PC-3 (cell line): ENCODE results near the gene MRPL27. TPM values are rescaled to one million over a fixed set of nuclear protein-coding genes. Genes with fewer than 3 reads are reported as not detected.
A peak's percentile ranks its signal among the peaks of the same experiment; 100 is the strongest.
"Not testable (repeated sequence)": the region's sequence is repeated elsewhere in the genome, so short reads cannot be mapped to it uniquely, and the experiment has no call there.

Experiments used
- ATAC-seq: fragments of 200-7000 bp; cut with Tn5 transposase; 2 replicates; pipeline ENCODE4 v1.9.1; 2020; ENCODE audit warnings: mild to moderate bottlenecking, moderate library complexity
- BruUV-seq: library from RNA; stranded (reverse); fragments of 400-500 nt; replicated peaks from 2 replicates; lab custom pipeline; 2021; lab: Mats Ljungman, UMichigan
- CTCF ChIA-PET: fragments of 300-600 bp; sonication (Branson Sonifier 250); formaldehyde crosslinking; loops from one replicate; lab custom pipeline; 2022; ENCODE audit warnings: antibody characterized with exemption; lab: Charles Lee
- POLR2A ChIA-PET: fragments of 300-600 bp; sonication (Branson Sonifier 250); formaldehyde crosslinking; loops from one replicate; lab custom pipeline; 2022; ENCODE audit warnings: antibody characterized with exemption; ENCODE audit not compliant: unreplicated experiment; lab: Charles Lee
- DNase-seq: peaks from one replicate; pipeline ENCODE4 v3.0.0-alpha.2; 2015
- H2AFZ ChIP-seq: fragments of 300-600 bp; sonication (generic); 2 replicates; pipeline ENCODE4 v1.6.0; 2016; ENCODE audit warnings: antibody characterized with exemption, low read length
- H3F3A ChIP-seq: fragments of 300-600 bp; sonication (generic); one replicate; pipeline ENCODE4 v1.6.0; 2017; ENCODE audit warnings: antibody characterized with exemption, low read length, control low read depth, mild to moderate bottlenecking; ENCODE audit not compliant: unreplicated experiment
- H3K27ac ChIP-seq: fragments of 300-600 bp; sonication (generic); 2 replicates; pipeline ENCODE4 v1.5.1; 2016; ENCODE audit warnings: mild to moderate bottlenecking, low read length
- H3K27me3 ChIP-seq: fragments of 300-600 bp; sonication (generic); 2 replicates; pipeline ENCODE4 v1.6.1; 2016; ENCODE audit warnings: low read length, mixed read lengths
- H3K36me3 ChIP-seq: fragments of 300-600 bp; sonication (generic); 2 replicates; pipeline ENCODE4 v1.6.1; 2016; ENCODE audit warnings: low read depth, mixed run types, low read length, mixed read lengths
- H3K4me1 ChIP-seq: fragments of 300-600 bp; sonication (generic); 2 replicates; pipeline ENCODE4 v1.5.1; 2016; ENCODE audit warnings: low read length; ENCODE audit not compliant: insufficient read depth
- H3K4me2 ChIP-seq: fragments of 300-600 bp; sonication (generic); 2 replicates; pipeline ENCODE4 v1.6.0; 2016; ENCODE audit warnings: low read length
- H3K4me3 ChIP-seq: fragments of 300-600 bp; sonication (generic); 2 replicates; pipeline ENCODE4 v1.5.1; 2016; ENCODE audit warnings: mild to moderate bottlenecking, low read length, mixed read lengths
- H3K79me2 ChIP-seq: fragments of 300-600 bp; sonication (generic); 2 replicates; pipeline ENCODE4 v1.6.1; 2017; ENCODE audit warnings: low read length, mixed read lengths
- H3K9ac ChIP-seq: fragments of 300-600 bp; sonication (generic); 2 replicates; pipeline ENCODE4 v1.6.0; 2016; ENCODE audit warnings: mild to moderate bottlenecking, low read length
- H3K9me2 ChIP-seq: fragments of 300-600 bp; sonication (generic); replicated peaks from 2 replicates; pipeline ENCODE4 v1.6.1; 2016; ENCODE audit warnings: mixed run types, low read length, mixed read lengths
- H3K9me3 ChIP-seq: fragments of 300-600 bp; sonication (generic); 2 replicates; pipeline ENCODE4 v1.6.1; 2016; ENCODE audit warnings: low read length, mixed read lengths
- H4K20me1 ChIP-seq: fragments of 300-600 bp; sonication (generic); 2 replicates; pipeline ENCODE4 v1.6.1; 2016; ENCODE audit warnings: low read length, mixed read lengths
- CTCF ChIP-seq: fragments of 300-600 bp; sonication (generic); conservative IDR thresholded peaks from 2 replicates; pipeline ENCODE4 v1.5.1; 2017; ENCODE audit warnings: antibody characterized with exemption, low read depth, mild to moderate bottlenecking, low read length
- EZH2 ChIP-seq: fragments of 300-600 bp; sonication (generic); IDR thresholded peaks from one replicate; pipeline ENCODE4 v1.6.1; 2017; ENCODE audit warnings: antibody characterized with exemption, mild to moderate bottlenecking, low read length; ENCODE audit not compliant: unreplicated experiment
- EZH2phosphoT487 ChIP-seq: fragments of 300-600 bp; sonication (generic); IDR thresholded peaks from 2 replicates; pipeline ENCODE4 v1.6.1; 2018; ENCODE audit warnings: mild to moderate bottlenecking, antibody characterized with exemption, low read length, borderline replicate concordance
- intact Hi-C: fragments of 100-400 bp; cut with micrococcal nuclease; formaldehyde crosslinking; loops from 2 replicates; pipeline ENCODE4 v1.9.0; 2023
- total RNA-seq: library from RNA; depleted of rRNA; stranded (reverse); fragments of >200 nt; gene quantifications from 2 replicates; pipeline ENCODE4 v1.2.3, GENCODE V29; 2014

MRPL27 gene
- total RNA-seq, 1 experiment from 2014 or later, result 168 TPM

GRCh38 chr17:50421308-50422051 is 48.5 kb upstream of the MRPL27 start:
- peak overlapping the region; percentile 61 for H2AFZ ChIP-seq
- H3F3A ChIP-seq, result peaks cover 9% of the 10 kb centered on the region
- H3K4me3 ChIP-seq, result peak overlapping the region; percentile 44; the same call in 1 of the 2 replicates
- H3K79me2 ChIP-seq, result peaks cover 9% of the 10 kb centered on the region
- BruUV-seq, result no TSS peak
- no peaks in the 10 kb centered on the region for H3K27me3 ChIP-seq
- H4K20me1 ChIP-seq, result no peaks in the 10 kb centered on the region
- peaks cover 41% of the 10 kb centered on the region for H3K4me1 ChIP-seq
- POLR2A ChIA-PET, result no interaction called here
- peak overlapping the region; percentile 76 for H3K4me2 ChIP-seq
- intact Hi-C loops, result loop anchor here (5.0 kb wide), 1 partner anchor 36 kb away; no protein-coding TSS in a partner anchor
- no peak overlapping the region for H3K27ac ChIP-seq
- CTCF ChIA-PET, result no interaction called here
- H3K9me3 ChIP-seq, result no peaks in the 10 kb centered on the region
- DNase-seq, result no peak
- no peak for ATAC-seq
- H3K36me3 ChIP-seq, result no peaks in the 10 kb centered on the region
- no peak overlapping the region for H3K9ac ChIP-seq
- H3K9me2 ChIP-seq, result no peaks in the 10 kb centered on the region
- TF ChIP-seq EZH2, result no peak
- no peak for TF ChIP-seq CTCF
- TF ChIP-seq EZH2phosphoT487, result no peak

GRCh38 chr17:50420419-50421112 is 47.6 kb upstream of the MRPL27 start:
- no peaks in the 10 kb centered on the region for H3K9me2 ChIP-seq
- no peaks in the 10 kb centered on the region for H3K27me3 ChIP-seq
- peak overlapping the region; percentile 61; the same call in 1 of the 2 replicates for H2AFZ ChIP-seq
- BruUV-seq, result no TSS peak
- no peak for ATAC-seq
- no peak overlapping the region for H3K27ac ChIP-seq
- ChIA-PET POLR2A (no interaction called here), CTCF (no interaction called here)
- peaks cover 39% of the 10 kb centered on the region for H3K4me1 ChIP-seq
- H3K9me3 ChIP-seq, result no peaks in the 10 kb centered on the region
- peaks cover 3% of the 10 kb centered on the region; the same call in 1 of the 2 replicates for H3K79me2 ChIP-seq
- intact Hi-C loops, result loop anchor here (5.0 kb wide), 1 partner anchor 37 kb away; no protein-coding TSS in a partner anchor
- H4K20me1 ChIP-seq, result no peaks in the 10 kb centered on the region
- no peak overlapping the region for H3K9ac ChIP-seq
- no peak overlapping the region for H3K4me3 ChIP-seq
- H3F3A ChIP-seq, result peaks cover 9% of the 10 kb centered on the region
- TF ChIP-seq CTCF (no peak), EZH2 (no peak), EZH2phosphoT487 (no peak)
- DNase-seq, result no peak
- H3K36me3 ChIP-seq, result no peaks in the 10 kb centered on the region
- H3K4me2 ChIP-seq, result no peak overlapping the region

- H3K4me2 ChIP-seq, DNase-seq, CTCF ChIA-PET, H3K9me3 ChIP-seq, BruUV-seq, H3K9me2 ChIP-seq, H3K27ac ChIP-seq, H3K4me3 ChIP-seq, POLR2A ChIA-PET, intact Hi-C loops, H3K36me3 ChIP-seq, H3K9ac ChIP-seq, H3K79me2 ChIP-seq, H4K20me1 ChIP-seq, H3F3A ChIP-seq, H2AFZ ChIP-seq, H3K27me3 ChIP-seq, ATAC-seq: not testable (repeated sequence)
- H3K4me1 ChIP-seq, result peaks cover 36% of the 10 kb centered on the region
Measured at GRCh38 chr17:50419577-50419976, 46.6 kb upstream of the MRPL27 start.
